Measurements from ENCODE around the gene MKI67.
"Not testable (repeated sequence)": the region's sequence is repeated elsewhere in the genome, so short reads cannot be mapped to it uniquely, and the experiment has no call there.

The MKI67 gene

DNA sequence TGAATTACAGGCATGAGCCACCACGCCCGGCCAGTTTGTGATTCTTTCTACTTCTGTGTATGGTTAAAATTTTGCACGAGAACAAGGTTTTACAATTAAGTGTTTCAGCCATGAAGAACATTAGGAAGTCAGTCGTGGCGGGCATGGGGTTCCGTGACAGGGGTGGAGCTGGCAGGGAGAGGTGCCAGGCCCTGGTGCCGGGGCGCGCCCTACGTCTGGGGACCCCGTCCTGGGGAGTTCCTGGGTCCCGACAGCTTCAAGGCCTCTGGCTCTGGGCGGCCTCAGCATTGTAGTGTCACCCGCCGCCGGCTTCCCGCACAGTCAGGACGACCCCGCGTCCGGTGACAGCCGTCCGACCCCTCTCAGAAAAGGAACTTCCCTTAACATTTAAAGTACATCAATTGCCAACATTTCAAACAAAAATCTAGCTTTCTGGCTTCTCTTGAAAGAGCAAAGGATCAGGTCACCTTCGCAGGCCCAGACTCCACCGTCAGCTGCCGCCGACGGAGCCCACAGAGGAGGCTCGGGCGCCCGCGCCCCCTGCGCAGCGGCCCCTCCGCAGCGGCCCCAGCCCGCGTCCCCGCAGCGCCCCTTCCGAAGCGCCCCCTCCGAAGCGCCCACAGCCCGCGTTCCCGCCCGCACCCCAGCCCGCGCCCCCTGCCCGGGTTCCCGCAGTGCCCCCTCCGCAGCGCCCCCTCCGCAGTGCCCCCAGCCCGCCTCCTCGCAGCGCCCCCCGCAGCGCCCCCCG, 23.2 kb upstream of the MKI67 start:
- no peak for DNase-seq

DNA sequence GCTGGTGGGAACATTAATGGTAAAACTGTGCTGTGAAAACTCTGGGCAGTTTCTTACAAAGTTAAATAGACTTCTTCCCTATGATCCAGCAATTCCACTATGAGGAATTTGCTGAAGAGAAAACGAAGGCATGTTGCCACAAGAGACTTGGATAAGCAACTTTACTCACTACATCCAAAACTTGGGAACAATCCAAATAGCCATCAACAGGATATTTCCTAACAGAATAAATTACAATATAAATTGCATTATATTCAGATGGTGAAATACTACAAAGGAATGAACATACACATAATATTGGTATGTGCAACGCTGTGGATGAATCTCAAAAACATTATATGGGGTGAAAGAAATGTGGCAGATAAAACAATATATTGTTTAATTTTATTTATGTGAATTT, 21.4 kb upstream of the MKI67 start:
- DNase-seq, result no peak

DNA sequence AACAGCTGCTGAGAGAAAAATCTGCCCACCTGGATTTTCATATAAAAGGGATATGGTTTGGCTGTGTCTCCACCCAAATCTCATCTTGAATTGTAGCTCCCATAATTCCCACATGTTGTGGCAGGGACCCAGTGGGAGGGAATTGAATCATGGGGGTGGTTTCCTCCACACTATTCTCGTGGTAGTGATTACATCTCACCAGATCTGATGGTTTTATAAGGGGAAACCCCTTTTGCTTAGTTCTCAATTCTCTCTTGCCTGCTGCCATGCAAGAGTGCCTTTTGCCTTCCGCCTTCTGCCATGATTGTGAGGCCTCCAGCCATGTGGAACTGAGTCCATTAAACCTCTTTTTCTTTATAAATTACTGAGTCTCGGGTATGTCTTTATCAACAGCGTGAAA, 20.8 kb upstream of the MKI67 start:
- peak; percentile 17 for DNase-seq

DNA sequence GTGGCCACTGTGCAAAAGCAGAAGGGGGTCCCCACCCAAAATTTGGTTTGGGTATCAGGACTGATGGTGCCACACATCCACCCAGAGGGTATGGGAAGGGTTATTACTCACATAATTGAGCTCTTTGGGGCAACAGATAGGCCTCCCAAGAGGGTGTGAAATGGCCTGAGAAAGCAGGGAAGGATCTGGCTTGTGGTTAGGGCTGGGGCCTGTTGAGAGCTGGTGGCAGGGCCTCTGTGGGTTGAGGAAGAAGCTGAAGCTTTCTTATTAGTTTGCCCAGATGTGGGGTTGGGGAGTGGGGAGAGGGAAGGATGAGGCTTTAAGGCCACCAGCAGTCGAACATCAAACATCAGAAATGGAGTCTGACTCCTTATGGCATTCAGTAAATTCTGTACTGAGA, 18.3 kb upstream of the MKI67 start:
- DNase-seq, result no peak

DNA sequence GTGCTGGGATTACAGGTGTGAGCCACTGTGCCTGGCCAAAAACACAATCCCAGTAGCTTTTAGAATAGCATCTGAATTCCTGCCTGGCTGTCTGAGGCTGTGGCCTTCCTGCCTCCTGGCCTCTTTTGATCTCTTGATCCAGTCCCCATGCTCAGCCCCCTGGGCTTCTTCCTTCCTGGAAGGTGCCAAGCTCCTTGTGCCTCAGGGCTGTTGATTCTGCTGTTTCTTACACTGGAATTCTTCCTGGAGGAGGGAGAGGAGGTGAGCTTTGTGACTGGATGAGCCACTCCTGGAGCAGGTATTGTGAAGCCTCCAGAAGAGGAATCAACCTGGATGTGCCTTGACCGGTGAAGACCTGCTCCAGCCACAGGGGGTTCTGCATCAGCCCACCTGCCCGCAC, 17.3 kb upstream of the MKI67 start:
- no peak for DNase-seq

DNA sequence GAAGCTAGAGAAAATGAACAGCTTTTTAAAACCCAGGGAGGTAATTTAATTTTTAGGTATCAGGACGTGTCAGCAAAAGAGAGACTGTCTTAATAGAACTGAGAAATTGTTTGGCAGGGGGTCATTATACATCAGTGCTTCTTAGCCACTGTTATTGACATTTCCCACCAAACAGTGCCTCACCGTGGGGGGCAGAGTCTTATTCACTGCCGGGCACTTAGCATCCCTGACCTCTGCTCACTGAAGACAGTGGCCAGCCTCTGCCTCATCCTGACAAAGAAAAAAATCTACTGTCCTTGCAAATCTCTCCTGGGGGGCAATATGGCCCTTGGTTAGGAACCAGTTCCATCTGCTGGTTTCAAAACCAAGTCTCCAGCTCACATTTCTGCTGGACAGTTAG, 14.2 kb upstream of the MKI67 start:
- DNase-seq, result no peak

DNA sequence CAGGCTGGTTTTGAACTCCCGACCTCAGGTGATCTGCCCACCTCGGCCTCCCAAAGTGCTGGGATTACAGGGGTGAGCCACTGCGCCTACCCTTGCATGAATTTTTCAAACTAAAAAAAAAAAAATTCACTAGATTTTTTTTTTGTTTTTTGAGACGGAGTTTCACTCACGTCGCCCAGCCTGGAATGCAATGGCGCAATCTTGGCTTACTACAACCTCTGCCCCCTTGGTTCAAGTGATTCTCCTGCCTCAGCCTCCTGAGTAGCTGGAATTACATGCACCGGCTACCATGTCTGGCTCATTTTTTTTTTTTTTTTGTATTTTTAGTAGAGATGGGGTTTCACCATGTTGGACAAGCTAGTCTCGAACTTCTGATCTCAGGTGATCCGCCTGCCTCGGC, 12.2 kb upstream of the MKI67 start:
- DNase-seq, result not testable (repeated sequence)

DNA sequence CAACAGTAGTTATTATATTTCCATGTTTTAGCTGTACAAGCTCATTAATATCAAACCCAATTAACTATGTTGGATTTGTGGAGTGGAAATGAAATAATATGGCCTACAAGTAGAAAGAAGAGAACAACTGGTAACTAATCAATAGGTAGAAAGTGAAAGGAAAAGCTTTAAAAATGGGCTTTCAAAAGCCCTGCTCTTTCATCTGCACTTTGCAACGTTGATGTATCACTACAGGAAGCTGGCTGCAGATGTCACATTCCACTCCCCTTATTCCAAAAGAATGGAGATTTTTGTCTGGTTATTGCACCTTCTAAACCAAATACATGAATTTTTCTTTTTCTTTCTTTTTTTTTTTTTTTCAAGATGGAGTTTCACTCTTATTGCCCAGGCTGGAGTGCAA, 11.7 kb upstream of the MKI67 start:
- no peak for DNase-seq

DNA sequence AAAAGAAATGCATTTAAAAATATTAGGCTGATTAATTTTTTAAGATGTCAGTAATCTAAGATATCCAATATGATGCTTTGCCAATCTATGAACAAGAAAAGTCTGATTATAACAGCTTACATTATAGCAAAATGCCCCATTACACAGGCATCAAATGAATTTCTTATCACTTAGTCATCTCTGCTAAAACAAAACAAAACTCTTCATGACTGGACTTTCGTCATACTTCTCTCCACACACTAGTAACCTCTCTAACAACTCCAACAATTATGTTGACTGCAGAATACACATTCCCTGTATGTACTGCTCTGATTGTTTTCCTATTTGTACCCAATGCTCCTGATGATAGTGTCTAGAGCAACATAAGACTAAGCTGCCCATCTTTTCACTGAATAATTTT, 3.8 kb upstream of the MKI67 start:
- DNase-seq, result no peak

DNA sequence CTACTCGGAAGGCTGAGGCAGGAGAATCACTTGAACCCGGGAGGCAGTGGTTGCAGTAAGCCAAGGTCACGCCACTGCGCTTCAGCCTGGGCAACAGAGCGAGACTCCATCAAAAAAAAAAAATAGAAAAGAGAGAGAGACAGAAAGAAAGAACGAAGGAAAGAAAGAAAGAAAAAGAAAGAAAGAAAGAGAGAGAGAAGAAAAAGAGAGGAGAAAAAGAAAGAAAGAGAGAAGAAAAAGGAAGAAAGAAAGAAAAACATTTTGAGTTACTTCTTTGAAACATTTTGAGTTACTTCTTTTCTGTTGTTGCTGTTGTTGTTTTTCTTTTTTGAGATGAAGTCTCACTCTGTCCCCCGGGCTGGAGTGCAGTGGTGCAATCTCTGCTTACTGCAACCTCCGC, 2.4 kb upstream of the MKI67 start:
- no peak for DNase-seq

DNA sequence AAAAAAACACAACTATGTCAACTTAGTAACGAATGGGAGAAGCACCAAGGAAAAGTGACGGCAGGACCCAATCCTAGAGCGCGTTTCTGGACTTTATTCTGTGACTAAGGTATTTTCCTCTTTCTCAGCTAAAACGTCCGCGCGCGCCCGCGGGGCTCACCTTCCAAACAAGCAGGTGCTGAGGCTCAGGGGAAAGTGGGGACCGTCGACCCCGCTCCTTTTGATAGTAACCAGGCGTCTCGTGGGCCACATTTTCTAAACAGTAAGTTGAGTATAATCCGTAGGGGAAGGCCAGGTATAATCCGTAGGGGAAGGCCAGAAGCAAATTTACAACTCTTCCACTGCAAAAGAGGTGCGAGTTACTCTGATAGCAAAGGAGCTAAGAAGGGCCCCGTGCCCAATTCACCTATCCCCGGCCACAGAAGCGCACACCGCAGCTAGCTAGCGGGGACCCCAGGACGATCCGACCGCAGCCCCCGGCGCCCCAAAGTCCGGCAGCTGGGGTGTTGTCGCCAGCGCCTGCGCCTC, 743 bp downstream of the MKI67 start:
- peak; percentile 51 for DNase-seq

DNA sequence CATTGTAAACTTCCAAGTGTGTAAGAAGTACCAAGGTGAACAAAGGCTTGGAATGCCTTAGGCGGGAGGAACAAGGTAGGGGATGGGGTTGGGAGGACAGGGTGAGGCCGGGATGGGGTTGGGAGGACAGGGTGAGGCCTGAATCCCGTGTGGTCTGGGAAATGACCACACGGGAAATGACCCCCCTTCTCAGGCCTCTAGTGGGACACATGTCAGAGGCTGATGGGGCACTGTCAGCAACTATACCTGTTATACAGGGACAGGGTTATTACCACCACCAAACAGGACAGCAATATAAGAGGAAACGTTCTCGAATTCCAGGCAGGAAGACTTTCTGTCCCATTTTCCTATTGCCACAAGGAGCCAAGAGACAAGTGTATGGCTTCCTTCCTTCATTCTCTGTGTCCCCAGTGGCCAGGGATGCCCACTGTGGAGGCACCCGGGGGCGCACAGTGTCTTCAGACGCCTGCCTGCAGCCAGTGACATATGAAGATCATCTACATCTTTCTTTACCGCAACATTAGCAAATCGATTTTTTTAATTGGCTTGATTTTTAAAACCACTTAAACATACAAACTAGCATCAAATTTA, 1.3 kb downstream of the MKI67 start:
- no peak for DNase-seq

DNA sequence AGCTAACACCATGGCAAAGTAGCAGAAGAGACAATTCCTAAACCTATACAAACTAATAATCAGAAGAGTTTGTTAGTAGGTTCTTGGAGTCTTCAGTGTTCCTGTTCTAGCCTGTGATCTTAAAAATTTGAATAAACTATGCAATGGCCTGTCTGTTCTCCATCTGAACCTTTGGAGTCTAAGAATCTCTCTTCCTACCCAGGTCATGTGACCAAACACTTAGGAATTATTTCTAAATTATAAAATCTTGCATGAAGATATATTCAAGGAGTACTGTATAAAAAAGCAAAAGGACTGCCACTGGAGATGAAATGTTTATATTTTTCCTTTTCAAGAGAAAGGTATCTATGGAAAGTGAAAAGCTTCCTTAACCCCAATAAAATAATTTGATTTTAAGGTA, 2.4 kb downstream of the MKI67 start:
- no peak for DNase-seq

DNA sequence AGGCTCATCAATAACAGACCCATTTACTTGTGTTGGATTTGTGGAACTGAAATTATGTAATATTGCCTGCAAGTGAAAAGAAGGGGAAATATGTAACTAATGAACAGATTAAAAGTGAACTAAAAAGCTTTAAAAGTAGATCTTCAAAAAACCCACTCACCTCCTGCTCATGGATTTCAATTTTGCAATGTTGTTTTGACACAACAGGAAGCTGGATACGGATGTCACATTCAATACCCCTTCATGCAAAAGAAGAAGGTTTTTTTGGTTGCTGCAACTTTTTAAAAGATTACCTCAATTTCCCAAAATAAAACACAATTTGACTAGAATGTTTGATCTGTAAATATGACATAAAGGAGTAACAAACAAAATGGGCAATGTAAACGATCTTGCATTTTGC, 3.3 kb downstream of the MKI67 start:
- DNase-seq, result no peak

DNA sequence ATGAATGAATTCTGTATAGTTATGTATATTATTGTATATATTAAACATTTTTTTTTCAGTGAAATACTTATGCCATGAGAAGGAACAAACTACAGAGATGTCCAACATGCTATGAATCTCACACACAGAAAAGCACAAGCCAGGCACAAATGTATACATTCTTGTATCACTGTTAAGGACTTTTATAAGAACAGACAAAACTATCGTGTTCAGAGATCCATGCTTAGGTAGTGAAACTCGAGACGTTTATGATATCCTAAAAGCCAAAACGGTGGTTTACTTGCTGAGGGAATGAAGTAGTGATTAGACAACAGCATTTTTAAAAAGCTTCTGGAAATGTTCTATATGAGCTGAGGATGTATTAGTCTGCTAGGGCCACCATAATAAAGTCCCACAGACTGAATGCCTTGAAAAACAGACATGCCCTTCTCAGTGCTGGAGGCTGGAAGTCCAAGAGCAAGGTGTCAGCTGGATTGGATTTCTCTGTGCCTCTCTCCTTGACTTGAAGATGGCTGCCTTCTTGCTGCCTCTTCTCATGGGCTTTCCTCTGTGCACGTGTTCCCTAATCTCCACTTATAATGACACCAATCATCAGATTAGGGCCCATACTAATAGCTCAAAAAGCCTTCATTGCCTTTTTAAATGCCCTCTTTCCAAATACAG, 4.3 kb downstream of the MKI67 start:
- DNase-seq, result no peak

DNA sequence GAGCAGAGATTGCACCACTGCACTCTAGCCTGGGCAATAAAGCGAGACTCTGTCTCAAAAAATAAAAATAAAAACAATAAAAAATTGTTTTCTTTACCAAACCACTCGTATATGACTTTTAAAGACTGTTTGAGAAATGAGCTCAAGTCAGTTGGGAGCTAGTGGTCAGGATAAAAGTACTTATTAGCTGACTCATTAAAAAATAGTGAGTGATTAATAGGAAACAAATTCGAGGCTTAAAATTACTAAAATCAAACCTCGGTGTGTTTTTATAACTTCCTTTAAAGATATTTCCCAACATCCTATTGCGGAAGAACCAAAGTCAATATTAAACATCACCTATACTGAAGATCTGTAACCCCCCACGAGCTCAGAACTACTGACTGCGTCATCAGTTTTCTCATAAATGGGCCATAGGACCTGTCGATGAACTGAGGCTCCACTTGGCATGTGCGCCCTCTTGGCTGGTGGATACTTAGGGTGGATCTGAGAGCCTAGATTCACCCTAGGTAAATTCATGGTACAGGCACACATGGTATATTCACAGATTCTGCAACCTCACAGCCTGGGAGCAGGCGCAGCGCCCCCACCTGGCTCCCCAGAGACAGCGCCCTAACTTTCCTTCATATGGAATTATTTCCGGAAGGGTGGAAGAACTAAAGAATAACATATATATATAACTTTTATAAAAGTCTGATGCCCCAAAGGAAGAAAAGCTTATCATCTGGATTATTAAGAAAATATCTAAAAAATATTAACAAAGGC, 9.2 kb downstream of the MKI67 start:
- DNase-seq, result no peak

DNA sequence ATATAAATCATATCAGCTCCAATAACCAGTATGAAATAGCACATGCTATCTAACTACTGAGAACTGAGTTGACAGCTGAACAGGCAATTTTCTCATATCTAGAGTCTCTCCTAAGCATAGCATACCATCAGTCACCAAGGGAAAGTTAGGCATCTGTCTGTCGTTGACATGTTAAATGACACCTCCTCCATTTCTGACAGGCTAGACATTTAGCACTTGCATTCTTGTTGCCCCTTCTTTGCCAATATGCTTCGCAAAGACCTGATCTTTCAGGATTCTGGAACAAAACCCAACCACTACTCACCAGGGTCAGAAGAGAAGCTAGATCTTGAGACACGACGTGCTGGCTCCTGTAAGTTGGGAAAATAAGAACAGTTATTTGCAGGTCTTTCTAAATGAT, 10.0 kb downstream of the MKI67 start:
- DNase-seq, result no peak

DNA sequence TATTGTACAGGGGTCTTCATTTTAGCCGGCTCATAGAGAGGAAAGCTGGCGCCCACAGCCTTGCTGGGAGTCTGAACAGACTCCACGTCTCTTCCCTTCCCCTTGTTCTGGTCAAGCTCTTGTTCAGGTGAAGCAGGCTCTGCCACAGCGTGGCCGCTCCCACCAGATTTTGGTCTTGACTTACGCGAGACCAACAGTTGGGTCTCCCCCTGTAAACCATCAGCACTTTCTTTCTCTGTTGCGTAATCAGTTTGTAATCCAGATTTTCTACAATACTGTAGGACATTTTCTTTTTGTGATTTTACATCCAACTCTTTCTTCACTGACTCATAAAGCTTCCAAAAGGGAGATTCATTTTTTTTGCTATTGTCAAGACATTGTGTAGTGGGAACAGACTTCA, 10.9 kb downstream of the MKI67 start:
- no peak for DNase-seq

DNA sequence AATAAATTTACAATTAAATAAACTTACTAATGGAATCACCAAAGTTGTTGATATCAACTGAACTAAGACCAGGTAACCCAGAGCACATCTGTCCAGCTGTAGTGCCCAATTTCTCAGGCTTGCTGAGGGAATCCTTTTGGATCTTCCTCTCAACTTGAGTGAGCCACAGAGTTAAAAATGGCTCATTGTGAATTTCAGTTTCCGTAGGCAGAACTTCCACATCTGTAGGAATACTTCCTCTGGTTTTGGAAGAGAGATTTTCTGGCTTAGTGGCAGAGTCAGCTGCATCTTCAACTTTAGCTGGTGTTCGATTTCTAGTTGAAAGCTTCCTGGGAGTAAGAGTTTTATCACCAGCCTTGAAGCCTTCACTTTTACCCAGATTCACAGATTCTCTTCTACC, 11.3 kb downstream of the MKI67 start:
- DNase-seq, result no peak

DNA sequence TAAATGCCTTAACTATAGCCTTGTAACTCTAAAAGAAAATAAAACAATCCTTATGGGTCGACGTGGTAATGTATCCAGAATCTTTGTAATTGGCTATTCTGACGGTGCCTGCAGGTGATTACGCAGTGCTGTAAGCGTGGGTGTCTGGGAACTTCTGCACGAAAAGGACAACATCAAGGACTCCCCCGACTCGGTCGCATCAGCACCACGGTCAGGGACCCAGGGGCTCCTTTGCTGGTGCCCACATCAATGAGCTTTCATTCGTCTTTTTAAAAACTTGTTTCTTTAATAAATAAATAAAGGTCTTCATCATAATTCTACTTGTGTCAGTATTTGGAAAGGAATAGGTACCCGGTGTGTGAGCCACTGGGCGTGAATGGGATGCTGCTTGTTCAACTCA, 13.2 kb downstream of the MKI67 start:
- DNase-seq, result no peak

DNA sequence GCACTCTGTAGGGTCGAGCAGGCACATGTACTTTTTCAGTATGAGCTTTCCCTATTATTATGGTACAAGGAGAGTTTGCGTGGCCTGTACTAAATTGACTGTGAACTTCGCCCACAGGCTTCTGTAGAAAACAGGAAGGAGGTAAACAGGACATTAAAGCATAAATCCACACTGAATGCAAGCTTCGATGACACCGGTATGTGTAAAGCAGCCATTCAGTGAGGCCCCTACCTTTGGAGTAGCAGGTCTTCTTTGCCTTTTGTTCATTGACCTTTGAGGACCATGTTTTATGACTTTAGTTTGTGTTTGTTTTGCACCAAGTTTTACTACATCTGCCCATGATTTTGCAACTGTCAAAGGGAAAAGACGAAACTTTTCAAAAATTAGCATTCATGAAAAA, 14.5 kb downstream of the MKI67 start:
- DNase-seq, result no peak

DNA sequence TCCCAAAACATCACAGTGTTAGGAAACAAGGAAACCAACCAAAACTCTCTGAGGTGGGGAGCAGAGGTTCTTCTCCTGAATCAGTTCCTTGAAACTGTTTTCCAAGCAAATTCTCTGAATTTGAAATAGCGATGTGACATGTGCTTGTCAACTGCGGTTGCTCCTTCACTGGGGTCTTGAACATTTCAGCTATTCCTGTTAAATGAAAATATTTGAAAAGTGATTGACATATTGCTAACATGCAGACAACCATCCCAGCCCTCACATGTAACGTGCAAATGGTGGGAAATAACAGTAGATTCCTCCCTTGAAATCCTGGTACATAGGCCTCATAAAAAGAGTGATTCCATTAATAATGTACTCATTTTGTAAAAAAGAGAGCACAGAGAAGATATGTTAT, 15.9 kb downstream of the MKI67 start:
- no peak for DNase-seq

DNA sequence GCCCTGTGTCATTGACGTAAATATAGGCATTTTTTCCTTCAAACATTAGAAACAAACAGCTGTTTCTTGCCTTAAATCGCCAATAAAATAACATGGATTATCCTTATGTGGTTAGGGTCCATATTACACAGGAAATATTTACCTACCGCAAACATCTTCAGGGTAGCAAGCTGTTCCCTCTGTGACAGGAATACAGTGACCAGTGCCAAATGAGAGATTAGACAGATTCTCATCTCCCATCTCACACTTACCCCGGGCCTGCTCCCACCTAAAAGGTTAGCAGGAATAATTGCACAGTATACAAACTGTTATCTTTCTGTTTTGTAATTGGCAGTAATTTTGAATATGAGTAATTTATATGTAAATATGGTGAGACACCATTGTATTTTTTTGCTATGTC, 16.5 kb downstream of the MKI67 start:
- DNase-seq, result no peak

DNA sequence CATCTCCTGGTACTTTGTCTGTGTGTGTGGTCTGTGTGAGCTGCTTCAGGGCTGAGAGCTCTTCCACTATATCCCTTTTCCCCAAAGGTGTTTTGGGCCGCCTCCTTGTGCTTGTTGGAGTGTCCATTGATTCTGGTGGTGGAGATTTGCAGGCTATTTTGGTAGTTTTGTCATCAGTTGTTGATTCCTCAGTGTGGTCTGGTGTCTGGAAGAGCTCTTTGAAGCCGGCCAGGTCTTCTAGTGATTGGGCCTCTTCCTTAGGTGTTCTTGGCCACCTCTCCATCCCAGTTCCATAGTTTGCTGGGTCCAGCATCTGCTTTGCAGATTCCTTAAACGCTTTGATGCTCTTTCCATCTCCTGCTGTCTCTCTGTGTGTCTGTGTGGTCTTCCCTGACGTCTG, 20.8 kb downstream of the MKI67 start:
- DNase-seq, result no peak
